HL-60 (cell line): Measurements from ENCODE around the gene GEMIN2.
"Not testable (repeated sequence)": the region's sequence is repeated elsewhere in the genome, so short reads cannot be mapped to it uniquely, and the experiment has no call there.

ENCODE experiments used
- DNase-seq, 2 experiments: peaks; one replicate each; pipeline ENCODE4 v3.0.0-alpha.2; 2010 to 2020; ENCODE audit warnings: low read depth in 1 of 2, low spot score in 1 of 2
- H3K27ac ChIP-seq: fragments of 250-450 bp; sonication (Bioruptor Pico); replicated peaks from 2 replicates; pipeline ENCODE4 v1.5.1; 2020; ENCODE audit warnings: mild to moderate bottlenecking, moderate library complexity
- H3K27me3 ChIP-seq: fragments of 250-450 bp; sonication (Bioruptor Pico); 2 replicates; pipeline ENCODE4 v1.5.1; 2021; ENCODE audit warnings: mild to moderate bottlenecking, moderate library complexity; ENCODE audit not compliant: insufficient read depth, poor library complexity, severe bottlenecking
- H3K4me3 ChIP-seq: replicated peaks from 2 replicates; pipeline ENCODE4 v1.5.1; 2011; ENCODE audit warnings: mild to moderate bottlenecking, control low read depth, low read length; ENCODE audit not compliant: insufficient read depth
- CTCF ChIP-seq: IDR thresholded peaks from one replicate; pipeline ENCODE4 v1.5.1; 2011; ENCODE audit warnings: low read length, control low read depth, inconsistent platforms; ENCODE audit not compliant: insufficient read depth
- GABPA ChIP-seq: IDR thresholded peaks from 2 replicates; pipeline ENCODE4 v1.6.1; 2012; ENCODE audit warnings: low read depth
- POLR2AphosphoS5 ChIP-seq: IDR thresholded peaks from 2 replicates; pipeline ENCODE4 v1.6.1; 2012; ENCODE audit warnings: low read depth
- SPI1 ChIP-seq: IDR thresholded peaks from 2 replicates; pipeline ENCODE4 v1.6.1; 2012; ENCODE audit warnings: low read depth, mild to moderate bottlenecking, borderline replicate concordance
- long read RNA-seq: library from polyadenylated mRNA; unstranded; transcript quantifications from one replicate; pipeline ENCODE4 v2.0.0, GENCODE V29; 2020
- TF ChIP-seq, protein P1 (sequence below): IDR thresholded peaks from 2 replicates; pipeline ENCODE4 v1.6.1; 2012; ENCODE audit warnings: low read depth; ENCODE audit not compliant: insufficient replicate concordance

Gene GEMIN2
- long read RNA-seq, transcript GEMIN2-204 (10 exons, 825 nt) = minor isoform, 7 of 108 reads
- long read RNA-seq, transcript GEMIN2-203 (9 exons, 801 nt) = minor isoform, 6 of 108 reads
- long read RNA-seq, transcript GEMIN2-202 (10 exons, 1,420 nt) = major isoform, 68 of 108 reads
- long read RNA-seq, transcript GEMIN2-201 (9 exons, 1,094 nt) = minor isoform, 9 of 108 reads
- long read RNA-seq, partial matches to known transcripts = 0 of 108 reads
- long read RNA-seq, other reads (novel, unspliced or antisense) = 17 of 108 reads

DNA sequence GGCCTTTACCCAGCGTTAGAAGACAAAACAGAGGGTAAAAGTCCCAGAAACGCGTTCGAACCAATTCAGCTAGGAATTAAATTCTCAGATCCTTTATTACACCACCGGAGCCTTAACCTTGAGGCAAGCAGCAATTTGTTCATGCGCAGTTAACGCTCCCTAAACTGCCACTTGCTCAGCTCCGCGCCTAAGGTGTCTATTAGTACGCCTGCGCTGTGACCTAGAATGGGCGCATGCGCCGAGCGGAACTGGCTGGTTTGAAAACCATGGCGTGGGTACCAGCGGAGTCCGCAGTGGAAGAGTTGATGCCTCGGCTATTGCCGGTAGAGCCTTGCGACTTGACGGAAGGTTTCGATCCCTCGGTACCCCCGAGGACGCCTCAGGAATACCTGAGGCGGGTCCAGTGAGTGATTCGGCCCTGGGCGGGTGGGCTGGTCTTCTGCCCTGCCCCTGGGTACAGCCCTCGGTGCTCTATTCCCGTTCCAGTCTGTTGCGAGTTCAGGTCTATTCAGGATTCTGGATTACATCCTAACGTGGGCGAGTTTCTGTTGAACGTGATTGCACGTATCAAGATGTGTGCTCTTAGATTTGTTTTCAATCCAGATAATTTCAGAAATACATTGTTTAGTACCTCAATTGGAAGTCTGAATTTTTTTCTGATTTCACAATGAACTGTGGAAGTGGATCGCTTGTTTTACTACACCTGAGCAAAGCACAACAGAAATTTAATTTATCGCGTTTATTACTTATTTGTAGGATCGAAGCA, at the start of gene GEMIN2:
GEMIN2 (plus strand) TSS at position 251 of the 766 bp plus-strand sequence; CDS start at position 267, 16 bp downstream.
- H3K4me3 ChIP-seq = peak within 1 kb of the TSS; percentile 90
- H3K27ac ChIP-seq = peak within 1 kb of the TSS; percentile 78
- peak; percentile 77 to 95 for DNase-seq
- TF ChIP-seq CTCF = no peak
- peak; percentile 50; the same call in 1 of the 2 replicates for TF ChIP-seq GABPA
- TF ChIP-seq, protein P1, sequence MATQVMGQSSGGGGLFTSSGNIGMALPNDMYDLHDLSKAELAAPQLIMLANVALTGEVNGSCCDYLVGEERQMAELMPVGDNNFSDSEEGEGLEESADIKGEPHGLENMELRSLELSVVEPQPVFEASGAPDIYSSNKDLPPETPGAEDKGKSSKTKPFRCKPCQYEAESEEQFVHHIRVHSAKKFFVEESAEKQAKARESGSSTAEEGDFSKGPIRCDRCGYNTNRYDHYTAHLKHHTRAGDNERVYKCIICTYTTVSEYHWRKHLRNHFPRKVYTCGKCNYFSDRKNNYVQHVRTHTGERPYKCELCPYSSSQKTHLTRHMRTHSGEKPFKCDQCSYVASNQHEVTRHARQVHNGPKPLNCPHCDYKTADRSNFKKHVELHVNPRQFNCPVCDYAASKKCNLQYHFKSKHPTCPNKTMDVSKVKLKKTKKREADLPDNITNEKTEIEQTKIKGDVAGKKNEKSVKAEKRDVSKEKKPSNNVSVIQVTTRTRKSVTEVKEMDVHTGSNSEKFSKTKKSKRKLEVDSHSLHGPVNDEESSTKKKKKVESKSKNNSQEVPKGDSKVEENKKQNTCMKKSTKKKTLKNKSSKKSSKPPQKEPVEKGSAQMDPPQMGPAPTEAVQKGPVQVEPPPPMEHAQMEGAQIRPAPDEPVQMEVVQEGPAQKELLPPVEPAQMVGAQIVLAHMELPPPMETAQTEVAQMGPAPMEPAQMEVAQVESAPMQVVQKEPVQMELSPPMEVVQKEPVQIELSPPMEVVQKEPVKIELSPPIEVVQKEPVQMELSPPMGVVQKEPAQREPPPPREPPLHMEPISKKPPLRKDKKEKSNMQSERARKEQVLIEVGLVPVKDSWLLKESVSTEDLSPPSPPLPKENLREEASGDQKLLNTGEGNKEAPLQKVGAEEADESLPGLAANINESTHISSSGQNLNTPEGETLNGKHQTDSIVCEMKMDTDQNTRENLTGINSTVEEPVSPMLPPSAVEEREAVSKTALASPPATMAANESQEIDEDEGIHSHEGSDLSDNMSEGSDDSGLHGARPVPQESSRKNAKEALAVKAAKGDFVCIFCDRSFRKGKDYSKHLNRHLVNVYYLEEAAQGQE = peak; percentile 30
- TF ChIP-seq POLR2AphosphoS5 = peak; percentile 68
- TF ChIP-seq SPI1 = no peak
- H3K27me3 ChIP-seq = no peaks in the 10 kb centered on the region

GRCh38 chr14:39069169-39069805, 44.8 kb upstream of the GEMIN2 start:
- not testable (repeated sequence) for H3K4me3 ChIP-seq, H3K27ac ChIP-seq, H3K27me3 ChIP-seq, DNase-seq

- no peak overlapping the region for H3K27ac ChIP-seq
- TF ChIP-seq GABPA = no peak
- no peak for TF ChIP-seq SPI1
- TF ChIP-seq POLR2AphosphoS5 = no peak
- no peak for TF ChIP-seq CTCF
- TF ChIP-seq, protein P1 = no peak
- no peaks in the 10 kb centered on the region for H3K27me3 ChIP-seq
- no peak for DNase-seq
- H3K4me3 ChIP-seq = no peak overlapping the region
These were observed 44.2 kb upstream of the GEMIN2 start for GRCh38 chr14:39069923-39070322.

DNA sequence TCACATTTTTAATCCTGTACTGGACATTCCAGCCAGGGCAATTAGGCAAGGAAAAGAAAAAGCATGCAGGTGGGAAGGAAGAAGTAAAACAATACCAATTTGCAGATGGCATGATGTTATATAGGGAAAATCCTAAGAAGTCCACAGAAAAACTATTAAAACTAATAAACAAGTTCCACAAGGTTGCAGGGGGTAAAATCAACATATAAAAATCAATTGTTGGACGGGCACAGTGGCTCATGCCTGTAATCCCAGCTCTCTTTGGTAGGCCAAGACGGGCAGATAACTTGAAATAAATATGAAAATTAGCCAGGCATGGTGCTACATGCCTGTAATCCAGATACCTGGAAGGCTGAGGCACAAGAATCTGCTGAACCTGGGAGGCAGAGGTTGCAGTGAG, 43.0 kb upstream of the GEMIN2 start:
- H3K27ac ChIP-seq = no peak overlapping the region
- TF ChIP-seq SPI1 (no peak), CTCF (no peak), POLR2AphosphoS5 (no peak)
- TF ChIP-seq, protein P1 = no peak
- H3K4me3 ChIP-seq = no peak overlapping the region
- no peaks in the 10 kb centered on the region for H3K27me3 ChIP-seq
- DNase-seq = no peak
